Keratinocyte (primary cell): Measurements from ENCODE around the gene ERCC6L2. TPM values are rescaled to one million over a fixed set of nuclear protein-coding genes. Genes with fewer than 3 reads are reported as not detected.

Experiments
- DNase-seq: peaks from one replicate; pipeline ENCODE4 v3.0.0-alpha.2; 2011; ENCODE audit warnings: low read depth, missing footprints, low spot score
- FAIRE-seq: peaks from 2 replicates; lab custom pipeline; 2011; peaks lifted over from hg19 to GRCh38; lab: Jason Lieb, UNC
- H2AFZ ChIP-seq: 2 replicates; pipeline ENCODE4 v1.6.0; 2012; ENCODE audit warnings: low read length, control low read depth, inconsistent platforms; ENCODE audit not compliant: control insufficient read depth
- H3K27ac ChIP-seq: 2 replicates; pipeline ENCODE4 v1.5.1; 2011; ENCODE audit warnings: low read length; ENCODE audit not compliant: control insufficient read depth, insufficient read depth
- H3K27me3 ChIP-seq: 3 replicates; pipeline ENCODE4 v1.6.0; 2011; ENCODE audit warnings: low read length; ENCODE audit not compliant: control insufficient read depth, insufficient read depth; ENCODE audit errors: extremely low read depth
- H3K36me3 ChIP-seq, 2 experiments: 2 replicates in 1 of 2; 3 replicates in 1 of 2; pipeline ENCODE4 v1.5.1; 2011; ENCODE audit warnings: low read length in 2 of 2, mild to moderate bottlenecking in 1 of 2; ENCODE audit not compliant: control insufficient read depth in 2 of 2, insufficient read depth in 2 of 2; ENCODE audit errors: extremely low read depth in 1 of 2
- H3K4me1 ChIP-seq: 3 replicates; pipeline ENCODE4 v1.5.1; 2011; ENCODE audit warnings: low read length; ENCODE audit not compliant: control insufficient read depth, insufficient read depth; ENCODE audit errors: extremely low read depth
- H3K4me2 ChIP-seq: 3 replicates; pipeline ENCODE4 v1.6.0; 2011; ENCODE audit warnings: low read depth, low read length; ENCODE audit not compliant: control insufficient read depth, insufficient read depth; ENCODE audit errors: extremely low read depth
- H3K4me3 ChIP-seq, 3 experiments: fragments of 200-600 bp in 1 of 3; sonication (generic) in 1 of 3; 2 replicates in 2 of 3; 3 replicates in 1 of 3; pipeline ENCODE4 v1.5.1; 2011 to 2016; ENCODE audit warnings: low read length in 3 of 3, mild to moderate bottlenecking in 3 of 3, control low read depth in 2 of 3, inconsistent platforms in 1 of 3, low read depth in 1 of 3, mixed read lengths in 1 of 3, mixed run types in 1 of 3, moderate library complexity in 1 of 3; ENCODE audit not compliant: control insufficient read depth in 2 of 3, insufficient read depth in 2 of 3; ENCODE audit errors: extremely low read depth in 1 of 3
- H3K79me2 ChIP-seq: 2 replicates; pipeline ENCODE4 v1.6.0; 2012; ENCODE audit warnings: low read length; ENCODE audit not compliant: control insufficient read depth, insufficient read depth
- H3K9ac ChIP-seq: 3 replicates; pipeline ENCODE4 v1.6.0; 2011; ENCODE audit warnings: low read length; ENCODE audit not compliant: control insufficient read depth, insufficient read depth; ENCODE audit errors: extremely low read depth
- H3K9me1 ChIP-seq: 3 replicates; pipeline ENCODE4 v1.6.0; 2011; ENCODE audit warnings: low read length; ENCODE audit not compliant: control insufficient read depth, insufficient read depth; ENCODE audit errors: extremely low read depth
- H3K9me3 ChIP-seq: 2 replicates; pipeline ENCODE4 v1.5.1; 2012; ENCODE audit warnings: low read depth, low read length; ENCODE audit not compliant: control insufficient read depth
- H4K20me1 ChIP-seq: 3 replicates; pipeline ENCODE4 v1.6.0; 2011; ENCODE audit warnings: low read length; ENCODE audit not compliant: control insufficient read depth, insufficient read depth; ENCODE audit errors: extremely low read depth
- CTCF ChIP-seq, 3 experiments: IDR thresholded peaks in 1 of 3; conservative IDR thresholded peaks in 1 of 3; optimal IDR thresholded peaks in 1 of 3; 2 replicates in 2 of 3; 3 replicates in 1 of 3; pipeline versions ENCODE3 to v1.5.1; 2011; ENCODE audit warnings: low read length in 3 of 3, mild to moderate bottlenecking in 3 of 3, moderate library complexity in 2 of 3, control low read depth in 1 of 3, inconsistent platforms in 1 of 3; ENCODE audit not compliant: insufficient read depth in 2 of 3; ENCODE audit errors: extremely low read depth in 1 of 3
- EZH2 ChIP-seq: IDR thresholded peaks from one replicate; pipeline ENCODE4 v1.6.1; 2012; ENCODE audit warnings: inconsistent platforms, mild to moderate bottlenecking, low read length, moderate library complexity
- dilution Hi-C: fragments of 300-500 bp; cut with MboI; formaldehyde crosslinking; loops from one replicate; pipeline ENCODE4 v1.7.0; 2020; ENCODE audit warnings: low sequenced_read_pairs; ENCODE audit not compliant: extremely low pct_ligation_motif_present
- polyA plus RNA-seq, 5 experiments: library from polyadenylated mRNA; depleted of rRNA in 3 of 5; stranded (reverse) in 3 of 5; stranded (forward) in 1 of 5; unstranded in 1 of 5; fragments of >200 nt; gene quantifications; 1 replicate in 1 of 5; 2 replicates in 3 of 5; 3 replicates in 1 of 5; pipeline versions ENCODE4 v1.2.1 to v1.2.3, GENCODE V29; 2011 to 2012; ENCODE audit warnings: missing spikeins in 2 of 5, low read depth in 1 of 5, low replicate concordance in 1 of 5

ERCC6L2 gene
- polyA plus RNA-seq, 1 donor (not counting 4 experiments of a cell fraction or from before 2014, with no cell fraction given), result 15.4 TPM

- H3K4me2 ChIP-seq, result no peak overlapping the region
- no peak overlapping the region for H3K4me3 ChIP-seq
- dilution Hi-C loops, result no loop called here
- DNase-seq (no peak), FAIRE-seq (no peak)
- H4K20me1 ChIP-seq, result no peaks in the 10 kb centered on the region
- no peaks in the 10 kb centered on the region for H3K4me1 ChIP-seq
- H3K27me3 ChIP-seq, result no peaks in the 10 kb centered on the region
- H2AFZ ChIP-seq, result no peak overlapping the region
- H3K36me3 ChIP-seq, result no peaks in the 10 kb centered on the region
- H3K27ac ChIP-seq, result no peak overlapping the region
- H3K9me3 ChIP-seq, result no peaks in the 10 kb centered on the region
- no peak overlapping the region for H3K9ac ChIP-seq
- H3K79me2 ChIP-seq, result peaks cover 31% of the 10 kb centered on the region
- TF ChIP-seq CTCF (optimal IDR thresholded peaks at IDR 0.05 in 1 of 3, IDR thresholded peaks at IDR 0.05 in 1 of 3, conservative IDR thresholded peaks at IDR 0.05 in 1 of 3; ENCODE audit: extremely low read depth in 1 of 3, insufficient read depth in 2 of 3, low read length in 3 of 3) (no peak), EZH2 (no peak)
- H3K9me1 ChIP-seq, result no peaks in the 10 kb centered on the region
Measured at GRCh38 chr9:95890594-95890993, 15.1 kb downstream of the ERCC6L2 start.

- Histone ChIP-seq H3K4me3 (no peak overlapping the region), H3K36me3 (no peaks in the 10 kb centered on the region)
- FAIRE-seq, result no peak
Measured at GRCh38 chr9:95891067-95891671, 15.7 kb downstream of the ERCC6L2 start.

More at GRCh38 chr9:95891067-95891671, 15.7 kb downstream of the ERCC6L2 start:
- dilution Hi-C loops, result no loop called here
- Histone ChIP-seq H2AFZ (no peak overlapping the region), H3K4me1 (no peaks in the 10 kb centered on the region), H3K27me3 (no peaks in the 10 kb centered on the region), H3K9ac (no peak overlapping the region), H3K9me3 (no peaks in the 10 kb centered on the region), H3K27ac (no peak overlapping the region), H3K79me2 (peaks cover 26% of the 10 kb centered on the region), H3K4me2 (no peak overlapping the region), H3K9me1 (no peaks in the 10 kb centered on the region), H4K20me1 (no peaks in the 10 kb centered on the region)
- no peak for DNase-seq
- TF ChIP-seq CTCF (optimal IDR thresholded peaks at IDR 0.05 in 1 of 3, IDR thresholded peaks at IDR 0.05 in 1 of 3, conservative IDR thresholded peaks at IDR 0.05 in 1 of 3; ENCODE audit: extremely low read depth in 1 of 3, insufficient read depth in 2 of 3, low read length in 3 of 3) (no peak), EZH2 (no peak)
